ENCODE measurements around the gene DAZAP1.
A peak's percentile ranks its signal among the peaks of the same experiment; 100 is the strongest.

Gene DAZAP1

GRCh38 chr19:1407528-1408299 is at the start of gene DAZAP1:
TSS of gene DAZAP1 (plus strand) at chr19:1407586. CDS start at chr19:1407774, 188 bp downstream.
- DNase-seq (ENCODE audit: low read depth) = peak; percentile 30

GRCh38 chr19:1360126-1360817 is 47.1 kb upstream of the DAZAP1 start:
- no peak for DNase-seq (ENCODE audit: low read depth)

GRCh38 chr19:1360818-1361461 is 46.4 kb upstream of the DAZAP1 start:
- peak; percentile 79 for DNase-seq (ENCODE audit: low read depth)

- DNase-seq (ENCODE audit: low read depth) = peak; percentile 84
Measured at GRCh38 chr19:1361601-1362386, 45.6 kb upstream of the DAZAP1 start.

- no peak for DNase-seq (ENCODE audit: low read depth)
Measured at GRCh38 chr19:1362387-1363257, 44.8 kb upstream of the DAZAP1 start.

- DNase-seq (ENCODE audit: low read depth) = no peak
Measured at GRCh38 chr19:1363599-1363998, 43.8 kb upstream of the DAZAP1 start.

- peak; percentile 42 for DNase-seq (ENCODE audit: low read depth)
Measured at GRCh38 chr19:1364070-1364704, 43.2 kb upstream of the DAZAP1 start.

- no peak for DNase-seq (ENCODE audit: low read depth)
Measured at GRCh38 chr19:1365319-1366269, 41.8 kb upstream of the DAZAP1 start.

- DNase-seq (ENCODE audit: low read depth) = no peak
Measured at GRCh38 chr19:1366296-1366695, 41.1 kb upstream of the DAZAP1 start.

GRCh38 chr19:1366899-1367870 is 40.2 kb upstream of the DAZAP1 start:
- no peak for DNase-seq (ENCODE audit: low read depth)

GRCh38 chr19:1369214-1369805 is 38.1 kb upstream of the DAZAP1 start:
- DNase-seq (ENCODE audit: low read depth) = no peak

- DNase-seq (ENCODE audit: low read depth) = no peak
Measured at GRCh38 chr19:1370579-1371361, 36.6 kb upstream of the DAZAP1 start.

GRCh38 chr19:1373042-1373533 is 34.3 kb upstream of the DAZAP1 start:
- no peak for DNase-seq (ENCODE audit: low read depth)

- no peak for DNase-seq (ENCODE audit: low read depth)
Measured at GRCh38 chr19:1373534-1374249, 33.7 kb upstream of the DAZAP1 start.

- no peak for DNase-seq (ENCODE audit: low read depth)
Measured at GRCh38 chr19:1374250-1374577, 33.2 kb upstream of the DAZAP1 start.

- no peak for DNase-seq (ENCODE audit: low read depth)
Measured at GRCh38 chr19:1376415-1376805, 31.0 kb upstream of the DAZAP1 start.

All from ELR (cell line).